GF-D8 (cell line): ENCODE data around the gene PNN.
A peak's percentile ranks its signal among the peaks of the same experiment; 100 is the strongest.
"Not testable (repeated sequence)": the region's sequence is repeated elsewhere in the genome, so short reads cannot be mapped to it uniquely, and the experiment has no call there.

Source experiments
- DNase-seq: peaks from one replicate; lab custom pipeline; 2025; lab: John Stamatoyannopoulos, UW

Gene PNN

DNA sequence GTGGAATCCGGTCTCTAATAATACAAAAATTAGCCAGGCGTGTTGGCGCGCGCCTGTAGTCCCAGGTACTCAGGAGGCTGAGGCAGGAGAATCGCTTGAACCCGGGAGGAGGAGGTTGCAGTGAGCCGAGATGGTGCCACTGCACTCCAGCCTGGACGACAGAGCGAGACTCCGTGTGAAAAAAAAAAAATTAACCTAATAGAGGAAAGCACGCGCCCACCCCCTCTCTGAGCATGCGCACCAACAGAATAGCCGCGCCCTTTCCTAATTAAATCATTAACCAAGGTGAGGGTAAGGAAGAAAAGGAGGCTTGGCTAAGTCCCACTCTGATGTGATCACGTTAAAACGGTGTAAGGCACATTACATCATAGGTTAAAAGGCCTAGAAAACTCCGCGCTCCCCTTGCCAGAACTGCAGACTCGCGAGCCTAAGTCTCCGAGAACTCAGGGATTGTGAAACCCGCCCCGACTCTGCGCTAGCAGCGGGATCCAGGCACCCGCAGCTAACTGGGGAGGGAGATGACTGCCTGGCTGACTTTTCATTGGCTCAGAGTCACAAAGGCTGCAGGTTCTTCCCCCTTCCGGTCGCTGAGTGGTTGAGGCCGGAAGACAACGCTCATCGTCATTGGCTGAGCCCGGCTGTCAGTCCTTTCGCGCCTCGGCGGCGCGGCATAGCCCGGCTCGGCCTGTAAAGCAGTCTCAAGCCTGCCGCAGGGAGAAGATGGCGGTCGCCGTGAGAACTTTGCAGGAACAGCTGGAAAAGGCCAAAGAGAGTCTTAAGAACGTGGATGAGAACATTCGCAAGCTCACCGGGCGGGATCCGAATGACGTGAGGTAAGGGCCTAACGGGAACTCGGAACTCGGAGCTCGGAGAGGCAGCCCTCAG is at the start of gene PNN:
PNN (plus strand) TSS at position 695 of the 885 bp plus-strand sequence; CDS start at position 721, 26 bp downstream.
- DNase-seq: peak; percentile 98

DNA sequence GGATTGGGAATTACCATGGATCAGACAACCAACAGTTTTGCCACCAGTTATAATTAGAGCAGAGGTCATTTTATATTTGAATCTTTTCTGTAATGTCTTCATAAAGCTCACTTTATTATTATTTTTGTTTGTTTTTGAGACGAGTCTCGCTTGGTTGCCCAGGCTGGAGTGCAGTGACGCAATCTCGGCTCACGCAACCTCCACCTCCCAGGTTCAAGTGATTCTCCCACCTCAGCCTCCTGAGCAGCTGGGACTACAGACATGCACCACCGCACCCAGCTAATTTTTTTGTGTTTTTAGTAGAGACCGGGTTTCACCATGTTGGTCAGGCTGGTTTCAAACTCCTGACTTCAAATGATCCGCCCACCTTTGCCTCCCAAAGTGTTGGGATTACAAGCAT is 37.2 kb upstream of the PNN start:
- DNase-seq: not testable (repeated sequence)

DNA sequence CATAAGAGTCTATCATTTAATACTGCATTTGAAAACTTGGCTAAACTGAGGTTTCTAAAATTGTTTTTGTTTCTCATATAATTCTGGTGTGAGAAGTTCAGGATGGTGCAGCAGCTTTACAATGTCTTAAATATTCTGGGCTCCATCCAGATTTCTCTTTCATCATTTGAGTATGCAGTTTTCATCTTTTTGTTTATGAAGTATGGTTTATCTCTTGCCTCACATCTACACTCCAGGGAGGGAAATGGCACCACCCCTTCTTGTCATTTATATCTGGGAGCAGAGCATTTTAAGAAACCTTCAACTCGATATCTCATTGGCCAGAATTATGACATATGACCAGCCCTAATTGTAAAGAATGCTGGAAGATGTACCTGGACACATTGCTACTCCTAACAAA is 36.6 kb upstream of the PNN start:
- DNase-seq: no peak

DNA sequence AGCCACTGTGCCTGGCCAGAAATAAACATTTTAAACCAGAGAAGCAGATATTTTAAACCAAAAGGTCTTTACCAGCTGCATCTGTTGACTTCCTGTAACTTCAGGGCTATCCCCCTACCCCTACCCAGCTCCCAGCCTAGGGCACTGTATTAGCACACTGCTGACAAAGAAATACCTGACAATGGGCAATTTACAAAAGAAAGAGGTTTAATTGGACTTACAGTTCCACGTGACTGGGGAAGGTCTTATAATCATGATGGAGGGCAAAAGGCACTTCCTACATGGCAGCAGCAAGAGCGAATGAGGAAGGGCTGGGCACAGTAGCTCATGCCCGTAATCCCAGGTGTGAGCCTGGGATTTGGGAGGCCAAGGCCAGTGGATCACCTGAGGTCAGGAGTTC is 34.9 kb upstream of the PNN start:
- DNase-seq: no peak

DNA sequence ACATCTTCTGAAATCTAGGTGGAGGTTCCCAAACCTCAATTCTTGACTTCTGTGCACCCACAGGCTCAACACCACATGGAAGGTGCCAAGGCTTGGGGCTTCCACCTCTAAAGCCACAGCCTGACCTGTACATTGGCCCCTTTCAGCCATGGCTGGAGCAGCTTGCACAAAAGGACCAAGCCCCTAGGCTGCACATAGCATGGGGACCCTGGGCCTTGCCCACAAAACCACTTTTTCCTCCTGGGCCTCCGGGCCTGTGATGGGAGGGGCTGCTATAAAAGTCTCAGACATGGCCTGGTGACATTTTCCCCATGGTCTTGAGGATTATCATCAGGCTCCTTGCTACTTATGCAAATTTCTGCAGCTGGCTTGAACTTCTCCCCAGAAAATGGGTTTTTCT is 33.4 kb upstream of the PNN start:
- DNase-seq: not testable (repeated sequence)

DNA sequence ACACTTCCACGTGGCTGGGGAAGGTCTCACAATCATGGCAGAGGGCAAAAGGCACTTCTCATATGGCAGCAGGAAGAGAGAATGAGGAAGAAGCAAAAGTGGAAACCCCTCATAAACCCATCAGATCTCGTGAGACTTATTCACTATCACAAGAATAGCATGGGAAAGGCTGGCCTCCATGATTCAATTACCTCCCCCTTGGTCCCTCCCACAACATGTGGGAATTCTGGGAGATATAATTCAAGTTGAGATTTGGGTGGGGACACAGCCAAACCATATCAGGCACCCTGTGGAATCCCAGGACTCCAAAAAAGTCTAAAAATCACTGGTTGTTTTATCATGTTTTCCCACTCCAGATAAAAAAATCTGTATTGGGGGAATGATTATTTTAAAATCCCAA is 31.8 kb upstream of the PNN start:
- DNase-seq: not testable (repeated sequence)

DNA sequence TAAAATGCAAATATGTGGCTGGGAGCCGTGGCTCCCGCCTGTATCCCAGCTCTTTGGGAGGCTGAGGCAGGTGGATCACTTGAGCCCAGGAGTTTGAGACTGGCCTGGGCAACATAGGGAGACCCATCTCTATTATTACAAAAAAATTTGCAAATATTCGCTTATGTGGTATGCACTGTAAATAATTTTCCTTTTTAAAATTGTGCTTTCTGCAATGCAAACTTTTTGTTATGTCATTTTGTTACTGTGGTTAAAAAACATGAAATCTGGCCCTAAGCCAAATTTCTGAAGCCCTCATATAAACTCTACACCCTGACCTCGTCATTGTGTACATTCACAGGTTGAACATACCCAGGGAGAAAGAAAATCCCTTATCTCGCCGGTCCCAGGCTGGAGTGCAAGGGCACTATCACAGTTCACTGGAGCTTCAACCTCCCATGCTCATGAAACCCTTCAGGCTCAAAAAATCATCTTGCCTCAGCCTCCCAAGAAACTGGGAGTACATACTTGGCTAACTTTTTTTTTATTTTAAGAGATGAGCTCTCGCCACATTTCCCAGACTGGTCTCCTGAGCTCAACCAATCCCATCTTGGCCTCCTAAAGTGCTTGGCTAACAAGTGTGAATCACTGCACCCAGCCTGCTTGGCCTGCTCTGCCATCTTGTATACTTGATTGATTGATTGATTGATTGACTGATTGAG is 29.6 kb upstream of the PNN start:
- no peak for DNase-seq

DNA sequence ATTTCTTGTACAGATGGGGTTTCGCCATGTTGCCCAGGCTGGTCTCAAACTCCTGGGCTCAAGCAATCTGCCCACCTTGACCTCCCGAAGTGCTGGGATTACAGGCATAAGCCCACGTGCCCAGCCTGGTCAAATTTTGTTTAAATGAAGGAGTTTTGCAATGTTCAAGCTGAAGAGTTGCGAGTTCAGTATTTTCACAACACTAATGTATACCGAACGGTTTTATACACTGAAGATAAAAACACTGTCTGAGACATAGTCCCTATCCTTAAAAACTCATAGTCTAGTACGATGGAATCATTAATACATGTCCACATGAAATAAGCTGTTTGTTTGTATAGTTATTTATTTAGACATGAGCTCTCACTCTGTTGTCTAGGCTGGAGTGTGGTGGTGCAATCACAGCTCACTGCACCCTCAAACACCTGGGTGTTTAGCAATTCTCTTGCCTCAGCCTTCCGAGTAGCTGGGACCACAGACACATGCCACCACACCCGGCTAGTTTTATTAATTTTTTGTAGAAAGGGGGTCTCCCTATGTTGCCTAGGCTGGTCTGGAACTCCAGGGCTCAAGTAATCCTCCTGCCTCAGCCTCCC is 20.4 kb upstream of the PNN start:
- peak; percentile 76 for DNase-seq

DNA sequence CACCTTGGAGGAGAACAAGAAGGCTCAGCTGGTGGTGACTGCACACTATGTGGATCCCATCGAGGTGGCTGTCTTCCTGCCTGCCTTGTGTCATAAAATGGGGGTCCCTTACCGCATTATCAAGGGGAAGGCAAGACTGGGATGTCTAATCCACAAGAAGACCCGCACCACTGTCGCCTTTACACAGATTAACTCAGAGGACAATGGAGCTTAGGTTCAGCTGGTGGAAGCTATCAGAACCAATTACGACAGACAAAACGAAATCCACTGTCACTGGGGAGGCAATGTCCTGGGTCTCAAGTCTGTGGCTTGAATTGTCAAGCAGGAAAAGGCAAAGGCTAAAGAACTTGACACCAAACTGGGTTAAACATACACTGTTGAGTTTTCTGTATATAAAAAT is 17.6 kb upstream of the PNN start:
- no peak for DNase-seq

DNA sequence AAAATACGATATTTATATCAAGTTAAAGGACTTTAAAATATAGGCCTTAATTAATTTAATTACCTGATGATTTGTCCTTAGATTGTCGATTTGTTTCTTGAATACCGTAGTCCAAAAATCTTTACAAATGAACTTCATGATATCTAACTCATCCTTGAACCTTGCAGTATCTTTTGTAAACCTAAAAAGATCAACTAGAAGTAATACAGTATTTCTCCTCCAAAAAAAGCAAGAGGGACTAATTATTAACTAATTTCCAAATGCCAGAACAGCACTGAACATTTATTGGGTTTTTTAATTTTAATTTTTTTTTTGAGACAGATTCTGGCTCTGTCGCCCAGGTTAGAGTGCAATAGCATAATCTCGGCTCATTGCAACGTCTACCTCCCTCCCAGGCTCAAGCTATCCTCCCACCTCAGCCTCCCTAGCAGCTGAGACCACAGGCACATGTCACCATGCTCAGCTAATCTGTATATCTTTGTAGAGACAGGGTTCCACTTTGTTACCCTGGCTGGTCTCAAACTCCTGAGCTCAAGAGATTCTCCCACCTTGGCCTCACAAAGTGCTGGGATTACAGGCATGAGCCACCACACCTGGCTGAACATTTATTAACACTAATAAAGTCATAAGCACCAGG is 16.7 kb upstream of the PNN start:
- DNase-seq: no peak

DNA sequence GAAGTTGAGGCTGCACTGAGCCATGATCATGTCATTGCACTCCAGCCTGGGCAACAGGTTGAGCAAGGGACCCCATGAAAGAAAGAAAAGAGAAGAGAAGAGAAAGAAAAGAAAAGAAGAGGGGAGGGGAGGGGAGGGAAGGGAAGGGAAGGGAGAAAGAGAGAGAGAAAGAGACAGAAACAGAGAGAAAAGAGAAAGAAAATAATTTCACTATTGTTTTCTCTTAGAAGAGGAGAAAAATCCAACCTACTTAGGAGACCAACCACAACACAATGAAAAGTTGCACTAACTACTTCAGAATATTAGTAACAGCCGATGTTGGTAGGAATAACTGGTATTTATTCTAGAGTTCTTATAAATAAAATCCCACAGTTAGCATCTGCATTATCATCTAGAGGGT is 14.6 kb upstream of the PNN start:
- DNase-seq: no peak

DNA sequence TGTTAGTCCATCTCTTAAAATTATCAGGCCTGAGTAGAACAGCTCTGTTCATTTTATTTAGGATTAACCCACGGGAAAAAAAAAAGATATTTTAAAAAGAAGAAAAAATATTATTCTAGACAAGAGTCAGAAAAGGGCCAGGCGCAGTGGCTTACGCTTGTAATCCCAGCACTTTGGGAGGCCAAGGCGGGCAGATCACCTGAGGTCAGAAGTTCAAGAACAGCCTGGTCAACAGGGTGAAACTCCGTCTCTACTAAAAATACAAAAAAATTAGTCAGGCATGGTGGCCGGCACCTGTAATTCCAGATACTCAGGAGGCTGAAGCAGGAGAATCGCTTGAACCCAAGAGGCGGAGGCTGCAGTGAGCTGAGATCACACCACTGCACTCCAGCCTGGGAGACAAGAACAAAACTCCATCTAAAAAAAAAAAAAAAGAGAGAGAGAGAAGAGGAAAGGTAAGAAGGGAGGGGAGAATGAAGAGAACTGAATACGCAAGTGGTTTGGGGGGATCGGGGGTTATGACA is 7.2 kb upstream of the PNN start:
- DNase-seq: not testable (repeated sequence)

DNA sequence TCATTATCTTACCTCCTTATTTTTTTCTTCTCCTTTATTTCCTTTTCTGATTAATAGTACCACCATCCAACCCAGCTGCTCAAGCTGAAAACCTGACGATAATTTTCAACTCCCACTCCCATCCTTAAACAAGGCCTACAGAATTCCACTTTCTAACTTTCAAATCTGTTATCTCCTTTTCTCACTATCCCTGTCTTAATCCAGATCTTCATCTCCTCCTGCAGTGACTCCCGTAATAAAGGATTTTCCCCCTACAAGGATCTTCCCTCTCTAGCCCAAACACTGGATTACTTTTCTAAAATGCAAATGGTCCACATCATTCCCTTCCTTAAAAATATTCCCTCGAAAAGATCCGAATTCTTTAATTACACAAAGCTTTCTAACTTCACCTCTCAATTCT is 6.5 kb upstream of the PNN start:
- no peak for DNase-seq

DNA sequence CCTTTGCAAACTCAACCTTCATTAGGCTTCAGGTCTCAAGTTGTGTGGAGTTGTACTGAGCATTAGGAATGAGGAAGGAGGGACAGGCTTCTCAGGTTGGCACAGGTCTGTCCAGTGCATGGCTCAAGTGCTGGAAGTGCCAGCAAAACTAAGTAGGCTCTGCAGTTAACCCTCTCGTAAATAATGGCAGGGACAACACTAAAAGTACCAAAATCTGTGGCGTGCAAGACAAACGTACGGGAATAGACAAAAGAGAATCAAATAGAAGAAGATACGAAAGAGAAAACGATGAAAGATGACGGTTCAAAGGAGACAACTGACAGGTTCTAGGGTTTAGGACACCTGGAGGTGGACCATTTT is 5.5 kb upstream of the PNN start:
- DNase-seq: no peak

DNA sequence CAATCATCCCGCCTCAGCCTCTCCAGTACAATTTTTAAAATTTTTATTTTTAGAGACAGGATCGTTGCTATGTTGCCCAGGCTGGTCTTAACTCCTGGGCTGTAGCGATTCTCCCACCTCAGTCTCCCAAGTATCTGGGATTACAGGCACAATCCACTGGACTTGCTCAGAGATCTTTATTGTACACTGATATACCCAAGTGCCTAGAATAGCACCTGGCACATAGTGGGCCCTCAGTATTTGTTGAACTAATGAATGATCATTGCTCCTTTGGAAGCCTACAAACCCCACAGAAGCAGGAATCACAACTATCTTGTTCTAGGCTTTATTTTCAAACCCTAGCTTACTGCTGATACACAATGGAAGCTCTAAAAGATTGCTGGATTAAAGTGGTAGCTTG is 1.9 kb upstream of the PNN start:
- DNase-seq: no peak

DNA sequence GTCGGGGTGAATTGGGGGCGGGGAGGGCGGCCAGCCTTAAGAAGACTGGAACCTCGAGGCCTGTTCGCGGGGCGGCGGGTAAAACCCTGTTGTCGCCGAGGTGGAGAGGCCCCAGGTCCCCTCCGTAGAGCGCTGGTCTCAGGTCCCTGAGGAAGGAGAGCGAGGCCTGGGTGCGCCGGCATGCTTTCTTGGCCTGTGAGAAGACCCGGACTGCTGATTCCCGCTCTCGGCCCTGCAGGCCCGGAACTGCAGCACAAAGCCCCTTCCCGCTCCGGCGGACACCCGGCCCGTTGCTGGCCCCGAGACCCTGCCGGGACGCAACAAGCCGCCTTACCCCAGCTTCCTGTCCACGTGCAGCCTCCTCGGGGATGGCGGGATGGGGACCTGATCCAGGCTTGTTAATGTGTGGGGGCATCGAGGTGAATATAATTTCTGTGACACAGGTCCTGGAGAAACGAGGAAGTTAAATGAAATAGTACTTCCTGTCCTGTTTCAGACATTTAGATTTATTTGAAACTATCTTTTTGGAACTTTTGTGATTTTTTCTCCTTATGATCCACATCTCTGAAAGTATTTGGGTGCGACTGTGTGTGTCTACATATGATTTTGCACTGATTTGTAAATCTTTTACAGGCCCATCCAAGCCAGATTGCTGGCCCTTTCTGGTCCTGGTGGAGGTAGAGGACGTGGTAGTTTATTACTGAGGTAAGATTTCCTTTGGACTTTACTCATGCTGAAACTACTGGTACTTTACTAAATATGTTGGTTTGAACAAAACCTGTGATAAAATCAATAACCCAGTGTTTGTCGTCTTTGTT is 600 bp downstream of the PNN start:
- DNase-seq: peak; percentile 31

DNA sequence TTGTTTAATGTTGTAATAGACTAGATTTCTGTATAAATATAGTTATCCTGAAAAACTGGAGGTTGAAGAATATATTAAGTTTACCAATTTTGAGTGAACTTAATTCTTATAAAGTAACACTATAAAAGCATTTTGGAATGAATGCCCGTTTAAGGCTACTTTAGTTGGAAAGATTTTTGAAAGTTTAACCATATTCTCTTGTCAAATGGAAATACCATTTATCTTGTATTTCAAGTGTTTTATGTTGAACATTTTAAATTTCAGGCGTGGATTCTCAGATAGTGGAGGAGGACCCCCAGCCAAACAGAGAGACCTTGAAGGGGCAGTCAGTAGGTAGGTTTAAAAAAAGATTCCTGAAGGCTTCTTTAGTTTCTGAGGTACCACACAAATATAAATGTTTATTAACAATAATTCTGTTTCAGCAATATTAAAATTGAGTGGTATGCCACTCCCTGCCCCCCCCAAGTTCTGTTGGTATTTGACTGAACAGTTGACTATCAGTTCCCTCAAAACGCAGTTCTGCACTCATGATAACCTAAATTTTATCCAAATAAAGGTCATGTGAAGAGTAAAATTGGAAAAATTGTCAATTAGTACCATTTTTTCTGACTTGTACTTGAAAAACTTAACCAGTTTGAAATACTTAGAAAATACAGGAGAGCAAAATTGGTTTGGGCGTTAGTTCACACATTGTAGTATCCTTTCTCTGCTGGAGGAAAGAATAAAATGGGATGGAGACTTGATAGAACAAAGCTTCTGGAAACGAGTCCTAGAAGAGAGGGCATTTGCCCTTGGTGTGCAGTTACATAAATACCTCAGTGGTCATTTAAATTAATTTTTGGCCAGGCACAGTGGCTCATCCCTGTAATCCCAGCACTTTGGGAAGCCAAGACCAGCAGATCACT is 1.5 kb downstream of the PNN start:
- DNase-seq: no peak

DNA sequence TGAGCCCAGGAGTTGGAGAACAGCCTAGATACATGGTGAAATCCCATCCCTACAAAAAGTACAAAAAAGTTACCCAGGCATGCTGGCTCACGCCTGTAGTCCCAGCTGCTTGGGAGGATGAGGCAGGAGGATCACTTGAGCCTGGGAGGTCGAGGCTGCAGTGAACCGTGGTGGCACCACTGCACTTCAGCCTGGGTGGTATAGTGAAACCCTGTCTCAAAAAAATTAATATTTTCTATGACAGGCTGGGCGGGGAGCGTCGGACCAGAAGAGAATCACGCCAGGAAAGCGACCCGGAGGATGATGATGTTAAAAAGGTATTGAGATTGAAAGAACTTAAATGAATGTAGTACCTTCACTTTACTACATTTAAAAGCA is 2.1 kb downstream of the PNN start:
- DNase-seq: no peak

DNA sequence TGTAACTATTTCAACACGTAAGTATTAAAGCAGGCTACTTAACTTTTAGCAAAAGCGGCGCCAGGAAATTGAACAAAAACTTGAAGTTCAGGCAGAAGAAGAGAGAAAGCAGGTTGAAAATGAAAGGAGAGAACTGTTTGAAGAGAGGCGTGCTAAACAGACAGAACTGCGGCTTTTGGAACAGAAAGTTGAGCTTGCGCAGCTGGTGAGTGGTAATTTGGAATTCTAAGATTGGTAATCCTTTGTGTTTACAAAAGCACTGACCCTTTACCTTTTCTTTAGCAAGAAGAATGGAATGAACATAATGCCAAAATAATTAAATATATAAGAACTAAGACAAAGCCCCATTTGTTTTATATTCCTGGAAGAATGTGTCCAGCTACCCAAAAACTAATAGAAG is 4.0 kb downstream of the PNN start:
- no peak for DNase-seq

DNA sequence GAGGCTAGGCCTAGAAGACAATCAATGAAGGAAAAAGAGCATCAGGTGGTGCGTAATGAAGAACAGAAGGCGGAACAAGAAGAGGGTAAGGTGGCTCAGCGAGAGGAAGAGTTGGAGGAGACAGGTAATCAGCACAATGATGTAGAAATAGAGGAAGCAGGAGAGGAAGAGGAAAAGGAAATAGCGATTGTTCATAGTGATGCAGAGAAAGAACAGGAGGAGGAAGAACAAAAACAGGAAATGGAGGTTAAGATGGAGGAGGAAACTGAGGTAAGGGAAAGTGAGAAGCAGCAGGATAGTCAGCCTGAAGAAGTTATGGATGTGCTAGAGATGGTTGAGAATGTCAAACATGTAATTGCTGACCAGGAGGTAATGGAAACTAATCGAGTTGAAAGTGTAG is 5.5 kb downstream of the PNN start:
- DNase-seq: no peak
